CD4-positive, alpha-beta T cell treated with Interleukin-12 subunit alpha and Interleukin-12 subunit beta, for 1 hour (primary cell): Measurements from ENCODE around the gene NTRK1.
A peak's percentile ranks its signal among the peaks of the same experiment; 100 is the strongest.

ENCODE experiments used
- DNase-seq: peaks from one replicate; pipeline ENCODE4 v3.0.0-alpha.2; 2020

The NTRK1 gene

DNA sequence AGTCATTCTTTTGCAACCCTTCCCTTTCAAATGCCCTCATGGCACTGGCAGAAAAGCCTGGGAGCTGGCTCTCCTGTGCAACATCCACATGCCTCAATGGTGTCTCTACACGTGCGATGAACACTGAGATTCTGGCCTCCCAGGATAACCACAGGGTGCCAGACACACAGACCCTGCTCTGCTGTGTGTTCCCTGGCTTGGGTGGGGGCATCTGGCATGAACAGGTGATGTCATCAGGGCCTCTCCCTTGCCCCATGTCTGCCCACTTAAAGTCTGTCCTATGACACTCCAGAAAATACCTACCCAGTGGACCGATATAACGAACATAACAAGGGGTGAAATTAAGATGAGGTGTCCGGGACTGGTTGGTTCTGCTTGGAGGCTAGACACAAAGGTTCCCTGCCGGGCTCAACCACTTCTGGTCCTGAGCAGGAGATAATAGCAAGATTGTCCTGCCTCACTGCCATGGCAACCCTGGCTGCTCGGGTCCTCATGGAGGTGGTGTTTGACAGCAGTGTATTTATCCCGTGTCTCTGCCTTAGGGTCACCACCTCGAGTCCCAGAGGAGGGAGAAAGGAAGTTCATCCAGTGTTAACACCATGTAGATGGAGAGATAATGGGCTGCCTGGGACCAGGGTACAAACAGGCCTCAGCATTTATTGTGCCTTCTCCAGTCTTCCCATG is 21.1 kb upstream of the NTRK1 start:
- no peak for DNase-seq

DNA sequence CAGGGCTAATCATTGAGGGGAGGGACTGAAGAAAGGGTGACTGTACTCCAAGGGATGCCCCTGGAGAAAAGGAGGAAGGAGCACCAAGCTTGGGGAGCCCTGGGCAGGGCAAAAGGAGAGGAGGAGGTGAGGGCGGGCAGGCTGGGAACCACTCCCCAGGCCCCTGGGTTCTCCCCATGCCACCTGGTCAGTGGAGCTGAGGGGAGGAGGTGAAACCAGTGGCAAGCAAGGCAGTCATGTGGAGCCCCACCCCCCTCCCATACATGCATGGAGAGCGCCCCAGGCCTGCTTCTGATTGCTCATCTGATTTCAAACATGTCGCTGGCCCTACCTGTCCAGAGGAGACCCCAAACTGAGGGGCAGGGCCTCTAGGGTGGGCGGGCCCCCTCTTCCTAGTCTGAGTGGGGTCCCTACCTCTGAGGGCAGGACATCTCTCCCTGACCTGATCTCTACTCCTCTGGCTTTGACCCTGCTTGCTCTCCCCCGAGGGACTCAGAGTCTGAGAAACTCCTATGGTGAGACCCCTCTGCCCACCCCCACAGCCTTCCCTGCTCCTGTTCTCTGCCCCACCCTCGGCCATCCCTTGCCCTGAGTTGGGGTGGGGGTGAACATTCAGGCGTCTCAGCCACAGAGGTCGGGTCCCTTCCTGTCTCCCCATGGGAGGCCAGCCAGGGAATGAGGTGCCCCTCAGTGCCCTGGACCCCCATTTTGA is 20.3 kb upstream of the NTRK1 start:
- DNase-seq, result no peak

GRCh38 chr1:156840898-156841279 is 19.8 kb upstream of the NTRK1 start:
- no peak for DNase-seq

GRCh38 chr1:156841295-156841855 is 19.3 kb upstream of the NTRK1 start:
- no peak for DNase-seq

- DNase-seq, result no peak
Measured at GRCh38 chr1:156842618-156843300, 17.9 kb upstream of the NTRK1 start.

DNA sequence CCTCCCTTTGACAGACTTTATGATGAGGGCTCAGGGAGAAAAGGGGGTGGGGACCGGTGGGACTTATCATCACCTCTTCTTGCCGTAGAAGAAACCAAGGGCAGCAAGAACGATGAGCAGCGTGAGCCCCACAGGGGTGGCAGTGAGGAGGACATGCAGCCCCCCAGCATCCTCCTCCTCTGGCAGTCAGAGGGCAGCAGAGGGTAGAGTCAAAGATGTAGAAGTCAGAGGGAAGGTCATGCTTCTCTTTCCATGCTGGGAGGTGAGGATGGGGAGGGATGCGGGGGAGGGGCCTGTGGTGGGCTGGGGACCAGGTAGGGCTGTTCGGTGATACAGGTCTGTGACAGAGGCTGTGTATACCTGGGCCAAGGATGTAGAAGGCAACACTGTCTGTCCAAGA is 16.6 kb upstream of the NTRK1 start:
- DNase-seq, result no peak

- DNase-seq, result no peak
Measured at GRCh38 chr1:156844638-156845037, 16.0 kb upstream of the NTRK1 start.

DNA sequence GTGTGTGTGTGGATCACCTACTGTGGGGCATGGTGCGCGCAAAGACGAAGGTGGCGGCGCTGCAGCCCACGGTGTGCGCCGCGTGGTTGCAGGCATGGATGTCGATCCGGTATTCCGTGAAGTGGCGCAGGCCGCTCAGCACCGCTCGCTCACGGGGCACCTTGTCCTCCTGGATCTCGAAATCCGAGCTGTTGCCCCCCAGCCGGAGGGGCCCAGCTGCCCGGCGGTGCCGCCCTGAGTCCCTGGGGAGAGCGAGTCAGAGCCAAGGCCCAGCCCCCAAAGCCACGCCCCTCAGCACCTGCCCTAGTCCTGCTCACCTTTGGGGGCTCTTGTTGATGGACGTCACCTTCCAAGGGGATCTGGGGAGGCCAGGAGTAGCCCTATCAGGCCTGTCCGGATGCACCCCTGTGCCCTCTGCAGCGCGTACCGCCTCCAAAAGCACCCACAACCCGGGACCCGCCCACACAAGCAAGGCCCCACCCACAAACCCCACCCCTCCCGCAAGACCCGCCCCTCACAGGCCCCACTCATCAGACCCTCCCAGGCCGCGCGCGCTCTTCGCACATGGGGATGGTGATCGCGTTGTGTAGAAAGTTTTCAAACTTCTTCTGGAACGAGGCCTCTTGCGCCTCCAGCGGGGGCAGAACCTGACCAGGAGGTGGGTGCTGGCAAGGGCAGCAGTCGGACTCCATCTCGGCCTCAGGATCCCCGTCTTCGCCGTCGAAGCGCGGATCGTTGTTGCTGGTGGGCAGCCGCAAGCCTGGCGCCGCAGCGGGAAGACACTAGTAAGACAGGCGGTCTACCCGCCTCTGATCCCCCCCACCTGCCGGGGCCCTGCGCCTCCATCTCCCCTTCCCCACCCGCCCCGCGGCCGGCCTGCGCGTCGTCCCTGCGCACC is 15.4 kb upstream of the NTRK1 start:
- DNase-seq, result peak; percentile 49

- no peak for DNase-seq
Measured at GRCh38 chr1:156845953-156846545, 14.6 kb upstream of the NTRK1 start.

DNA sequence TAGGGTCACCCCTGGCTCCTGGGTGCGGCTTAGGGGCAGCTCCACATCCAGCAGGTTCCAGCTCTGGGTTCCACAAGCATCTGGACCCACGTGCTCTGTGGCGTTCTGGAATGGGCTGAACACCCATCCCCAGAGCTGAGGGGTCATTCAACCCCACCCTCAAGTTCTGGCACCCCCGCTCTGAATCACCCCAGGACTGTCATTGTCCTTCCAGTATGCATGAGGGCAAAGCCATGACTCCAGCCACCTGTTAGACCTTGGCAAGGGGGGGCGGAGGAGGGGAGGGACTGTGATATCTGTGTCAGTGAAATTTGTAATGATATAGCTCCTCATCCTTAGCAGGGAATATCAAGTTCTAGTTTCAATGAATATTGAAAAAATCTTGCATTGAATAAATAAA is 14.0 kb upstream of the NTRK1 start:
- DNase-seq, result no peak

DNA sequence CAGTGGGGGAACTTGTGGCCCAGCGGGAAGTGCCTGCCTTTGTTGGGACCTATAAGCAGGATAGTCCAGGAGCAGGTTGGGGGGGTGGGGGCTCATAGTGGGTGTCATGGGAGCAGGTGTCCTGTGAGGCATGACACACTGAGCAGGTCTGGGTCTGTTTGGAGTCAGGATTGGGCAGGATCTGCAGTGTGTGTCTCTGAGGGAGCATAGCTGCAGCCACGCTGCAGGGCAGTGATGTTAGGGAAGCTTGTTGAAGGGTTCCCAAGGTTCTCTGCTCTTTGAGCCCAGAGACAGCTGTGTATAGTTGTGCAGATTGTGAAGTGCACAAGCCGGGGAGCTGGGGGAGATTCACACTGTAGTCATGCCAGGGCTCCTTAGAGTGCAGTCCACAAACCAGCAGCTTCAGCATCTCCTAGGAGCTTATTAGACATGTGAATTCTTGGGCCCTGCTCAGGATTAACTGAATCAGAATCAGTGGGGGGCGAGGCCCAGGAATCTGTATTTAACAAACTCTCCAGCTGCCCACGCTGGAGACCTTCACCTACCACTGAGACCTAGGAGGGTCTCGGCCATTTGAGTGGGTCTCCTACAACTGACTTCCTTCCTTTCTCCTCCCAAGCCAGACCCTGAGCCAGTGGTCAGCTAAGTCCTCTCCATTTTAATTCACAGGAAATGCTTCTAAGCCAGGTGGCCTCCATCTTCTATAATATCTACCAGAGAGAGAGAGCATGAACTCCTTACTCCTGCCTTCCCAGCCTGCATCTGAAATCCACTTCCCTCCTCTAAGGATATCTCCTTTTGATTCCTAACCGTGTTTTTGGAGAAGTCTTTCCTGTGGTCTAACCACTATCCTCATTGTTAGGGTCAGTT is 12.8 kb upstream of the NTRK1 start:
- DNase-seq, result no peak

- peak; percentile 82 for DNase-seq
Measured at GRCh38 chr1:156848461-156849150, 12.1 kb upstream of the NTRK1 start.

DNA sequence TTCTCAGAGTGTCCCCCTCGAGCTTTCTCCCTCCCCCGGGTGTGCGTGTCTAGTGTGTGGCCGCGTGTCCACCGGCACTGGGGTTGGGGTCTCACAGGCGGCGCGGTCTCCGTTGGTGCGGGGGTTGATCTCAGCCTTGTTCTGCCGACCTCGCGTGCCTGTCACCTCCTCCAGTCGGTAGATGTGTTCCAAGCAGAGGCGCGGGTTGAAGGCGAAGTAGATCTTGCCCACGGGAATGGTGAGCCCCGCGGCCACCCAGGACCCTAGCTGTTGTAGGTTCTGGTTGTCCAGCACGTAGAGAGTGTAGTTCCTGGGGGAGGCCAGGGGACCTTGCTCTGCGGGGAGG is 11.5 kb upstream of the NTRK1 start:
- no peak for DNase-seq

- no peak for DNase-seq
Measured at GRCh38 chr1:156851779-156852417, 8.8 kb upstream of the NTRK1 start.

GRCh38 chr1:156852418-156852874 is 8.2 kb upstream of the NTRK1 start:
- no peak for DNase-seq

DNA sequence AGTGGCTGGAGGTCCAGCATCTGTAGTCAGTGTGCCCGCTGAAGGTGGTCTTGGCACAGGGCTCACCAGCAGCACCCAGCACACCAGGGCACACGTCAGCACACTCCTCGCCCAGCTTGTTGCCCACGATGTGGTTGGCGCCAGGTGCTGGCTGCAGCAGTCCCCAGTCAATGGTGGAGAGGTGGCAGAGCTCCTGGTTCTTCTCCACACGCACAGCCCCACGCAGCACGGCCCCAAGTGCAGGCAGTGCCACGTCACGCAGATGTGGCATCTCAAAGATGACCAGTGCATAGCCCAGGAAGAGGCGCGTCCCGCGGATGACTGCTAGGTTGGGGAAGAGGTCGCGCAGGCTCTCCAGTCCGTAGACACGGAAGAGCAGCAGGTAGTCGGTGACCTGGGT is 6.9 kb upstream of the NTRK1 start:
- no peak for DNase-seq

GRCh38 chr1:156854634-156855033 is 6.0 kb upstream of the NTRK1 start:
- DNase-seq, result no peak

DNA sequence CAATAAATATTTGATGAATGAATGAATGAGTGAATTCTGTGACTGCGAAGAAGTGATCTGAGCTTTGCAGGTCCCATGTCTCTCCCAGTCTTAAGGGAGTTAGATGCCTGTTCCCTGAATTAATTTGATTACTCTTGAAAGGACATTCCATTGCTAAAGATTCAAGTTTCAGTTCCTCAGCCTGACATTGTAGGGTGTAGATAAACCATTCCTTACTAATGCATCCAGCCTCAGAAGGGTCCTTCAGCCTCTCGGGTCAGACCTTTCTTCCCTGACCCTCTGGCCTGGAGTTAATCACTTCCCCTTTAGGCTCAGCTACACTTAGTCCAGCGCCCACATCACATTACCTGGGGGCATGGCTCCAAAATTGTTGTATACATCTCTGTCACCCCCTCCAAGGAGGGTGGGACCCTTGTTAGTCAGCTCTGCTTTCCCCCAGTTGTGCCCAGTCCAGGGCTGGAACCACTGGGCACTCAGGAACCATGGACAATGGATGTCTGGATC is 4.3 kb upstream of the NTRK1 start:
- no peak for DNase-seq

- no peak for DNase-seq
Measured at GRCh38 chr1:156857532-156857931, 3.1 kb upstream of the NTRK1 start.

GRCh38 chr1:156858555-156858956 is 2.1 kb upstream of the NTRK1 start:
- DNase-seq, result no peak
